GM21529 (cell line): ENCODE data around the gene MYO1E.
A peak's percentile ranks its signal among the peaks of the same experiment; 100 is the strongest.
"Not testable (repeated sequence)": the region's sequence is repeated elsewhere in the genome, so short reads cannot be mapped to it uniquely, and the experiment has no call there.

Source experiments
- ATAC-seq: cut with Tn5 transposase; IDR thresholded peaks from one replicate; pipeline ENCODE4 v1.9.1; 2021; ENCODE audit not compliant: unreplicated experiment

The MYO1E gene

GRCh38 chr15:59147666-59148065 lies 225.0 kb downstream of the MYO1E start:
- ATAC-seq, result no peak

GRCh38 chr15:59144594-59144993 lies 228.1 kb downstream of the MYO1E start:
- ATAC-seq, result not testable (repeated sequence)

- ATAC-seq, result no peak
Measured at GRCh38 chr15:59143281-59143680, 229.4 kb downstream of the MYO1E start.

- ATAC-seq, result no peak
Measured at GRCh38 chr15:59140422-59141226, 232.0 kb downstream of the MYO1E start.

GRCh38 chr15:59138243-59138642 lies 234.4 kb downstream of the MYO1E start:
- peak; percentile 65 for ATAC-seq

- no peak for ATAC-seq
Measured at GRCh38 chr15:59137566-59137965, 235.1 kb downstream of the MYO1E start.

- ATAC-seq, result no peak
Measured at GRCh38 chr15:59133929-59134427, 238.7 kb downstream of the MYO1E start.

- ATAC-seq, result no peak
Measured at GRCh38 chr15:59131969-59132562, 240.6 kb downstream of the MYO1E start.

GRCh38 chr15:59131456-59131855 lies 241.2 kb downstream of the MYO1E start:
- ATAC-seq, result no peak

GRCh38 chr15:59127255-59127654 lies 245.4 kb downstream of the MYO1E start:
- ATAC-seq, result not testable (repeated sequence)

- ATAC-seq, result not testable (repeated sequence)
Measured at GRCh38 chr15:59125683-59126082, 247.0 kb downstream of the MYO1E start.

- ATAC-seq, result no peak
Measured at GRCh38 chr15:59124261-59124660, 248.4 kb downstream of the MYO1E start.

- no peak for ATAC-seq
Measured at GRCh38 chr15:59120937-59121336, 251.7 kb downstream of the MYO1E start.

- no peak for ATAC-seq
Measured at GRCh38 chr15:59119625-59120024, 253.0 kb downstream of the MYO1E start.

GRCh38 chr15:59116771-59117170 lies 255.9 kb downstream of the MYO1E start:
- ATAC-seq, result no peak

- ATAC-seq, result no peak
Measured at GRCh38 chr15:59116141-59116540, 256.5 kb downstream of the MYO1E start.

GRCh38 chr15:59115047-59115446 lies 257.6 kb downstream of the MYO1E start:
- no peak for ATAC-seq

- ATAC-seq, result no peak
Measured at GRCh38 chr15:59111251-59111650, 261.4 kb downstream of the MYO1E start.

GRCh38 chr15:59105854-59106253 lies 266.8 kb downstream of the MYO1E start:
- no peak for ATAC-seq

- peak; percentile 97 for ATAC-seq
Measured at GRCh38 chr15:59104912-59105732, 267.5 kb downstream of the MYO1E start, which contains the start of gene CCNB2. CCNB2 (plus strand) TSS chr15:59105146; CDS start chr15:59105269, 123 bp downstream.

GRCh38 chr15:59104602-59104911 lies 268.1 kb downstream of the MYO1E start:
- ATAC-seq, result no peak
